Stimulated activated CD4-positive, alpha-beta T cell treated with anti-CD3 and anti-CD28 coated beads, Interleukin-4, amount 100 ng/mL, for 1 hour (primary cell): ENCODE results near the gene CBLB.

Experiments
- DNase-seq: peaks from one replicate; pipeline ENCODE4 v3.0.0-alpha.2; 2020

The CBLB gene

DNA sequence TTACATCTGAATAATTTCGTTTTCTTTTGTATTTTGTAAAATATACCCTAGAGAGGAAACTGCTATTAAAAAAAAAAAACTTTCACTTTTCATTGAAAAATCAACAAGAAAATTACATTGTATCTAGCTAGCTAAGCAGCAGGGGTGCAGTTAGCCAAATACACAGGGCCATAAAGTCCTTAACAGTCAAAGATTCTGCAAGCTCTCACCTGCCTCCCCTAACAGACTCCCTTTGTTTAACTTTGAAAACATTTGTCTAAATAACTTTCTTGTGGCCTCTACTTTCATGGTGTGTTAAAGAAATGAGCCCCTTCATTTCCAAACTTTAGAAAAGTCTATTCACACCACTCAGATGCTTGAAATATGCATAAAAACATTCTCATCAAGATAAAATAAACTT, 23.3 kb downstream of the CBLB start:
- no peak for DNase-seq

GRCh38 chr3:105844704-105845103, 24.1 kb downstream of the CBLB start:
- no peak for DNase-seq

DNA sequence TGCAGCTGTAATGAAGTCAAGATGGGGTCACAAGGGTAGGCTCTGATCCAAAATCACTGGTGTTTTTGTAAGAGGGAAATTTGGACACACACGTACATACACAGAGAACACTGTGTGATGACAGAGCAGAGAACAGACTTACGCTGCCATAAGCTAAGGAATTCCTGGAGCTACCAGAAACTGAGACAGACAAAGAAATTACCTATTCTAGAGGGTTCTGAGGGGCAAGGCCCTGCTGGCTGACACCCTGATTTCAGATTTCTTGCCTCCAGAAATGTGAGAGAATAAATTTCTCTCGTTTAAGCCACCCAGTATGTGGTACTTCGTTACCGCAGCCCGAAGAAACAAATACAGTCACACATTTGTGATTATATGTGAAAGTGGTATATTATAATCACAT, 24.8 kb downstream of the CBLB start:
- no peak for DNase-seq

DNA sequence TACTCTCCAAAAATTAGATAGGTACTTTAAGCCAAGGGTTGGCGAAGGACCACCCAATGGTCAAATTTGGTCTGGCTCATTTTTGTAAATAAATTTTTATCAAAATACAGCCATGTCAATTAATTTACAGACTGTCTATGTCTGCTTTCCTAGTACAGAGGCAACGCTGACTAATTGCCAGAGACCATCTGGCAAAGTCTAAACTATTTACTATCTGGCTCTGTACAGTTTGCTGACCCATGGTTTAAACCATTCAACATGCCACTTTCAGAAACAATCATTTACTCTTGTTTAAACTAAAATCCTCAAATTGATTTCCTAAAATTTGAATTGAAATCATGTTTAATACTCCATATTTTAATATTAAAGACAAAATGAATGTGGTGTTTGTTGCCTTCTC, 25.9 kb downstream of the CBLB start:
- no peak for DNase-seq

DNA sequence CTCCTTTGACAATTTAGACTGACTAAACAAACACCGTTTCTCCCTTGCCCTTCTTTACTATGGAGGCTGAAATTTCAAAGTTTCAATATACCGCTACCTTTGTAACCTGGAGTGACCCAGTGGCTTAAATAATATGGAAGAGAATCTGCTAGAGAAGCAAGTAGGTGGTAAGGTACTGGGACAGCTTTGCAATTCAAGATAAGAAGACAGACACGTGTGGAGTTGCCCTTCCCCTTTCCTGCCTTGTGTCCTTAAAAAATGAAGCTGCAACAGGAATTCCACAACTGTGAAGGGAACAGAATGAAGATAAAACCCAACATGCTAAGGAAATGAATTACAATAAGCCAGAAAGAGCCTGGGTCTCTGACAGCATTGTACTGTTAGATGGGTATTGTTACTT, 26.4 kb downstream of the CBLB start:
- DNase-seq = no peak

DNA sequence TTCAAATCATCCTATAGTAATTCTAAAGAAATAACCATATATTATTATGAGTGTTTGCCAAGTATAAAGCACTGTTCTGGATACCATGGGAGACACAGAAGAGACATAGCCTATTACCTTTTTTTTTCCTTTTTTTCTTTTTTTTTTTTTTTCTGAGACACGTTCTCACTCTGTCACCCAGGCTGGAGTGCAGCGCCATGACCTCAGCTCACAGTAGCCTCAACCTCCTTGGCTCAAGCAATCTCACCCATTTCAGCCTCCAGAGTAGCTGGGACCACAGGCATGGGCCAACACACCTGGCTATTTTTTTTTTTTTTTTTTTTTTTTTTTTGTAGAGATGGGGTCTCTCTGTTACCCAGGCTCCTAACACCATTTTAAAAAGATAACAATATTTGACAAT, 30.9 kb downstream of the CBLB start:
- DNase-seq = no peak

- no peak for DNase-seq
Measured at GRCh38 chr3:105837143-105837740, 31.6 kb downstream of the CBLB start.

DNA sequence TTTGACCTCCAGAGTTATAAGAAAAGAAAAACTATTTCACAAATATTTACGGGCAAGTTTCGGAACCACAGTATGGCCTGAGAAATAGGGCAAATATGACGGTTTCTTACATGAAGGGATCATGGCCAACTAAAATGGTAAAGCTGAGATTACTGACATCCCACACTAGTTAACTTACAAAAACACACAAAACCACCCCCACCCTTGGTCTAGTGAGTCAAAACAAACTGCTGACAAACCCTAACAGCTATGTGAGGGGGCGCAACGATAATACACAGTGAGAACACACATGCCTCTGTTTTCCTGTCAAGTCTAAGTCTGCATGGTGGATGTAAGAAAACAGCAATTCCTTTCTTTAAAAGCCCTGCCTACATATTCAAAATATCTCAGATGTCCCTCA, 32.3 kb downstream of the CBLB start:
- DNase-seq = peak; percentile 19

- no peak for DNase-seq
Measured at GRCh38 chr3:105835606-105836005, 33.2 kb downstream of the CBLB start.

DNA sequence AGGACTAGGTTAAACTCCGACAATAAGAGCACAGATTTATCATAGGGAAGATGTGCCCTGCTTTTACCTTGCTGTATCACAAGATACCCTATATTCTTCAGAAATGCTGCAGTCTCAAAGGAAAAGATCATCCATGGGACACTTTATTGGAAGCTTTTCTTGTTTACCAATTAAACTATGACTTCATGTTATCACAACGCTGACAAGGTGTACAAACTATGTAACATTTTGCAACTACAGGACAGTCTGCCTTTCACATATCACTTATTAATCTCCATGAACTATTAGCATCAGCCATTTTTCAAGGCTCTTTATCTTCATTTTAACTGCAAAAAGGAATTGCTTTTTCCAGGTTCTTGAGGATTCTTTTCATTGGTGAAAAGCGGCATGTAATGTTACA, 34.0 kb downstream of the CBLB start:
- no peak for DNase-seq

- no peak for DNase-seq
Measured at GRCh38 chr3:105832644-105833043, 36.2 kb downstream of the CBLB start.

DNA sequence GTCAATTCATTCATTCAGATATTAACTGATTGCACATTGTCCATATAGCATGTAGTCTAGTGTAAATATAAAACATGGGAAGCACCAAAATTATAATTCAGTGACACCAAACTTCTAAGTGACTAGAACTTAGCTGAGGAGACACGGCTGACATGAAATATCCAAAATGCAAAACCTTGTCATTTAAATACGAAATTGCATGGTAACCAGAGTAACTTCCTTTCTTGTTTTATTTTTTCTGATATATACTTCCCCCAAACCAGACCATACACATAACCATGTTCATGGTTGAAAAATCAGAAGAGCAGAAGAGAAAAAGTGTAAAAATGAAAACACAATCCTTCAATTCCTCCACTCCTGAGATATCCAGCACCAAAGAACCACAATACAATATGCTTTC, 38.0 kb downstream of the CBLB start:
- DNase-seq = no peak

GRCh38 chr3:105829871-105830622, 38.8 kb downstream of the CBLB start:
- DNase-seq = peak; percentile 11

GRCh38 chr3:105829229-105829628, 39.6 kb downstream of the CBLB start:
- peak; percentile 18 for DNase-seq

DNA sequence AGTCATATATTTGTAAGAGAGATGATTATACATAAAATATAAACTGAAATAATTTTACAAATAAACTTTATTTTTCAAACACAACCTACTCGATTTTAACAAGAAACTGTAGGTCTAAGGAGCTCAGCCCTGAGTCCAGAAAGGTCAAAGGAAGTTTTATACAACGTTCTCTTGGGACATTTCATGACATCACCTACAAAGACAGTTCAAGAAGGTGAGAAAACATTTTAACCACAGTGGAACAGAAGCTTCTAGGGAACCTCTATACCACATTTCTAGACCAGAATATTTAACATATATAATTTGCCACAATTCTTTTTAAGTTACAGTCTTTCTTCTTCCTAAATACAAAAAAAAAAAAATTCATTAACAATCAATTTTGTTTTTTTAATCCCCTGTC, 40.1 kb downstream of the CBLB start:
- no peak for DNase-seq

- DNase-seq = no peak
Measured at GRCh38 chr3:105827959-105828358, 40.9 kb downstream of the CBLB start.

GRCh38 chr3:105826778-105827634, 41.8 kb downstream of the CBLB start:
- DNase-seq = no peak

GRCh38 chr3:105824129-105824528, 44.7 kb downstream of the CBLB start:
- DNase-seq = no peak

DNA sequence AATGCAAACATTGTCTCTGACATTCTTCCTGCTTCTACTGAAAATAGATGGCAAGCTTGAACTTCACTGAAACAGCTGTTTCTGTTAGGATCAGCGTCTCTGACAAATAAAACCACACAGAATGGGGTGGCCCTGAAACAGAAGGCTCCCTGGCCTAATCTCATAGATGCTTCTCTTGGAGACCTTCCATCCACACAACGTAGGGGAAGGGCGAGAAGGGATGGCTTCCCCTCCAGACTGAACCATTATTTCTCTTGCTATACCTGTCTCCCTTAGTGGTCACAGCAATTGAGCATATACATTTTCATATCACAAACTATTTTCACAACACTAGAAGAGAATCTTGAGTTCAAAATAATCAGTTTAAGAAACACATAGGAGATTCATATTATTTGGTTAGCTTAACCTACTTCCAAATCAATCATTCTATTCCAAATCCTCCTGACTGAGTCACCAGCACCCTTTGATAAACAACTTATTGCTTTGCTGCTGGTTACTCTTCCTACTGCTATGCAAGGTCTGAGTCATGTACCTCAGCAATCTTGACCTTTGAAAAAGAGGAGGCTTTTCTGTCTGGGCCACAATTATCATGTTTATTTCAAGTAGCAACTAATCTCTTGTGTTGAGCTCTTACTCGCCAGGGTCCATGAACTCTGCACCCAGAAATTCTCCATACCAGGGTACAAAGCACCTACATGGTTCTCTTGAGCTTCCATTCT, 45.5 kb downstream of the CBLB start:
- no peak for DNase-seq

- no peak for DNase-seq
Measured at GRCh38 chr3:105822171-105823123, 46.4 kb downstream of the CBLB start.

DNA sequence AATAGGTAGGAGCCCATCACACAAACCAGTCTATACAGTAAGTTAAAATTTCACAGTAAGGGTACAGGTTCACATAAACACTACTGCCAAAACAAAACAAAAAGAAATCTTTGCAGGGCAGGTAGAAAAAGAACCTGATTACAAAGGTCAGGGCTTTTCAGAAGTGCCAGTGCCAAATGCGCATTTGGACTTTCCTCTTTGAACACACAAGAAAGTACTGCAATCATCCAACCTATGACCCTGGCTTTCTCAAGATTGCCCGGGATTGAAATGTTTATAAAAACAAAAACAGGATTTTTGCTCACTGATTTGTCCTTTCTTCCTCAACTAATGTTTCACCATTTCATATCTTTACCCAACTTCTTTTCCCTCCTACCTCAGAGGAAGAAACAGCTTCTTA, 47.4 kb downstream of the CBLB start:
- no peak for DNase-seq

- no peak for DNase-seq
Measured at GRCh38 chr3:105816833-105817232, 52.0 kb downstream of the CBLB start.
